ENCODE results near the gene SPAG16. TPM values are rescaled to one million over a fixed set of nuclear protein-coding genes. Genes with fewer than 3 reads are reported as not detected.

SPAG16 gene
- total RNA-seq, 1 experiment from 2014 or later, result 16.0 TPM

DNA sequence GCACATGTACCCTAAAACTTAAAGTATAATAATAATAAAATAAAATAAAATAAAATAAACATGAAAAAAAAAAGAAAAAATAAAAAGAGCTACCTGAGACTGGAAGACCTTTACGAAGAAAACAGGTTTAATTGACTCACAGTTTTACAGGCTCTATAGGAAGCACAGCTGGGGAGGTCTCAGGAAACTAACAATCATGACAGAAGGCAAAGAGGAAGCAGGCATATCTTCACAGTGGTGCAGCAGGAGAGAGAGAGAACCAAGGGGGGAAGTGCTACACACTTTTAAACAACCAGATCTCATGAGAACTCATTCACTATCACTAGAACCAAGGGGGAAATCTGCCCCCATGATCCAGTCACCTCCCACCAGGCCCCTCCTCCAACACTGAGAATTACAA is 747.3 kb downstream of the SPAG16 start:
- CTCF ChIA-PET, result no interaction called here
- no peaks in the 10 kb centered on the region for H3K27me3 Mint-ChIP-seq (ENCODE audit: low read depth)
- H3K27ac Mint-ChIP-seq, result no peak overlapping the region
- peaks cover 17% of the 10 kb centered on the region for H3K4me1 Mint-ChIP-seq
- TF ChIP-seq HMGA2 (CRISPR knock-in tag; IDR thresholded peaks at IDR 0.05) (0 out of 2 replicates have a peak, but pooled peaks have one; percentile 10), PRRX2 (CRISPR knock-in tag; IDR thresholded peaks at IDR 0.05) (no peak)
- no peaks in the 10 kb centered on the region; the same call in 1 of the 2 replicates for H3K36me3 Mint-ChIP-seq
- no peak for ATAC-seq
- DNase-seq (ENCODE audit: low spot score), result no peak
- no peak overlapping the region for H3K4me3 Mint-ChIP-seq
- peaks cover 7% of the 10 kb centered on the region; the same call in 1 of the 2 replicates for H3K9me3 Mint-ChIP-seq
- POLR2A ChIA-PET, result no interaction called here

DNA sequence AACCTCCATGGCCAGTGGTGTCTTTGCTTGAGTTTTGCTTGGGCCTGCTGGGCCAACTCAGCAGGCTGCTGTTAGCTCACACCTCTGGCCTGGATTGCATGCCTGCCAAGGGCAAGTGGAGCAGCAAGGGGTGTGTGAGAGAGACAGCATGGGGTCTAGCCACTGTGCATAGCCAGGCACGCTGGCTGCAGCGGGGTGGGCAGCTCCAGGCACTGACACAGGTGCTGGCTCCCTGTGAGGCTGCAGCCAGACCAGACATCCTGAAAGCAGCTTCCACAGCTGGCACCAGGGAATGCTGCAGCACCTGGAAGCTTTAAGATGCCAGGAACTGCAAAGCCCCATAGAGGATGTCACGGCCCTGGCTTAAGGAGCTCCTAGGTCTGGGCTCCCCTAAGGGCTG is 750.2 kb downstream of the SPAG16 start:
- ATAC-seq (peak; percentile 87), DNase-seq (ENCODE audit: low spot score) (peak; percentile 29)
- ChIA-PET CTCF (no interaction called here), POLR2A (no interaction called here)
- Mint-ChIP-seq H3K4me3 (no peak overlapping the region), H3K4me1 (peaks cover 17% of the 10 kb centered on the region), H3K36me3 (no peaks in the 10 kb centered on the region; the same call in 1 of the 2 replicates), H3K27me3 (ENCODE audit: low read depth) (no peaks in the 10 kb centered on the region), H3K27ac (no peak overlapping the region), H3K9me3 (peaks cover 7% of the 10 kb centered on the region)
- TF ChIP-seq, protein P1, sequence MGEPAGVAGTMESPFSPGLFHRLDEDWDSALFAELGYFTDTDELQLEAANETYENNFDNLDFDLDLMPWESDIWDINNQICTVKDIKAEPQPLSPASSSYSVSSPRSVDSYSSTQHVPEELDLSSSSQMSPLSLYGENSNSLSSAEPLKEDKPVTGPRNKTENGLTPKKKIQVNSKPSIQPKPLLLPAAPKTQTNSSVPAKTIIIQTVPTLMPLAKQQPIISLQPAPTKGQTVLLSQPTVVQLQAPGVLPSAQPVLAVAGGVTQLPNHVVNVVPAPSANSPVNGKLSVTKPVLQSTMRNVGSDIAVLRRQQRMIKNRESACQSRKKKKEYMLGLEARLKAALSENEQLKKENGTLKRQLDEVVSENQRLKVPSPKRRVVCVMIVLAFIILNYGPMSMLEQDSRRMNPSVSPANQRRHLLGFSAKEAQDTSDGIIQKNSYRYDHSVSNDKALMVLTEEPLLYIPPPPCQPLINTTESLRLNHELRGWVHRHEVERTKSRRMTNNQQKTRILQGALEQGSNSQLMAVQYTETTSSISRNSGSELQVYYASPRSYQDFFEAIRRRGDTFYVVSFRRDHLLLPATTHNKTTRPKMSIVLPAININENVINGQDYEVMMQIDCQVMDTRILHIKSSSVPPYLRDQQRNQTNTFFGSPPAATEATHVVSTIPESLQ (CRISPR knock-in tag; IDR thresholded peaks at IDR 0.05), result no peak
- TF ChIP-seq NFATC4 (CRISPR knock-in tag; IDR thresholded peaks at IDR 0.05) (no peak), TEAD1 (CRISPR knock-in tag; IDR thresholded peaks at IDR 0.05) (peak; percentile 15; the same call in 1 of the 2 replicates), ZNF423 (CRISPR knock-in tag; IDR thresholded peaks at IDR 0.05) (peak; percentile 99)
- TF ChIP-seq, protein P2, sequence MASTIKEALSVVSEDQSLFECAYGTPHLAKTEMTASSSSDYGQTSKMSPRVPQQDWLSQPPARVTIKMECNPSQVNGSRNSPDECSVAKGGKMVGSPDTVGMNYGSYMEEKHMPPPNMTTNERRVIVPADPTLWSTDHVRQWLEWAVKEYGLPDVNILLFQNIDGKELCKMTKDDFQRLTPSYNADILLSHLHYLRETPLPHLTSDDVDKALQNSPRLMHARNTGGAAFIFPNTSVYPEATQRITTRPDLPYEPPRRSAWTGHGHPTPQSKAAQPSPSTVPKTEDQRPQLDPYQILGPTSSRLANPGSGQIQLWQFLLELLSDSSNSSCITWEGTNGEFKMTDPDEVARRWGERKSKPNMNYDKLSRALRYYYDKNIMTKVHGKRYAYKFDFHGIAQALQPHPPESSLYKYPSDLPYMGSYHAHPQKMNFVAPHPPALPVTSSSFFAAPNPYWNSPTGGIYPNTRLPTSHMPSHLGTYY (CRISPR knock-in tag; IDR thresholded peaks at IDR 0.05), result no peak

DNA sequence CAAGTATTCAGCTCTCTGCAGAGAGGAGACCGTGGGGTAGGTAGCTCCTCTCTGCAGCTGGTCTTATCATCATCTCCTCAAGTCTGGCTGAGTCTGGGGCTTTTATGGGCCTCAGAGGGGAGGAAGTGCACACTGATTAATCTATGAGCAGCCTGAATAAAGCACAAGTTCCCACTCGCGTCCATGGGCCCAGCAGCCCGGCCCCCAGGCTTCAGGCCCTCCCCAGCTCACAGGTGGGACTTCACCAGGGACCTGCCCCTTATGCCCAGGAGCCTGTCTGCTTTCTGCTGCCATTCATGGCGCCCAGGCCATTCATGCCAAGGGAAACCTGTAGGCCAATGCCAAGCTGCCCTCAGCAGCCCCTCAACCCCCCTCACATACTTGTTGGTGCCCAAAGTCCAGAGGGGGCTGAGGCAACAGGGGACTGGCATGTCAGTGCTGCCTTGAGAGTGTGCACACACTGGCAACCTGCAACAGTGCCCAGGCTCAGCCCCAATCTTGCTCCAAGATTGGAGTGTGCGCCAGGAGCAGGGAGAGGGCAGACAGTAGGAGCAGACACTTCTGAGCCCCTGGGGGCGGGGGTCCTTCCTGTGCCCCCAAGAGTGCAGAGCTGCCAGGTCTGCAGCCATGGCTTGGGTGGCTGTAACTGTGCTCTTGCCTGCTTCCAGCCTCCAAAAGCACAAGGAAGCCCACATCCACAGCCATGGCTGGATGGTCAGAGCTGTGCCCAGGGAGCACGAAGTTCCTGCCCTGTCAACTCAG is 751.0 kb downstream of the SPAG16 start:
- no peak overlapping the region for H3K27ac Mint-ChIP-seq

DNA sequence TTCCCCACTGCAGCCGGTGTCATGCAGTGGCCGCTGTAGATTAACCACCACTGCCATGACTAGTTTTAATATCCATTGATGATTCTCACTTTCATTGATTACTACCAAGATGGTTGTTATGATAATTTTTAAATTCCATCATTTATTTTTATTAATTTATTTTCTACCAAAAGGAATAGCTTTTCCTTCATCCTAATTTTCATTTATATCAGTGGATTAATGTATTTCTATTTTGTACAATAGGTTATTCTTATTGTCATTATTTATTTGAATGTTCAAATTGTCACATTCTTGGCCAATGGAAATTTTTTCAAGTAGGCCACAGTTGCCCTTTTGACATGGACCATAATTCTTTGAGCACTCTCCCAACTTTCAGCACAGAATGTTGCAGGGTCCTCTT is 751.7 kb downstream of the SPAG16 start:
- Mint-ChIP-seq H3K9me3 (peaks cover 20% of the 10 kb centered on the region), H3K27ac (no peak overlapping the region), H3K4me3 (no peak overlapping the region), H3K27me3 (ENCODE audit: low read depth) (no peaks in the 10 kb centered on the region), H3K4me1 (peaks cover 17% of the 10 kb centered on the region), H3K36me3 (peaks cover 12% of the 10 kb centered on the region; the same call in 1 of the 2 replicates)
- DNase-seq (ENCODE audit: low spot score) (no peak), ATAC-seq (no peak)
- TF ChIP-seq ZNF317 (CRISPR knock-in tag; IDR thresholded peaks at IDR 0.05; ENCODE audit: borderline replicate concordance, low read depth), result no peak
- TF ChIP-seq JUN (CRISPR knock-in tag; IDR thresholded peaks at IDR 0.05), result no peak
- TF ChIP-seq ZNF671 (CRISPR knock-in tag; IDR thresholded peaks at IDR 0.05), result no peak
- TF ChIP-seq GABPB1 (CRISPR knock-in tag; IDR thresholded peaks at IDR 0.05), result no peak
- TF ChIP-seq ESRRA (CRISPR knock-in tag; IDR thresholded peaks at IDR 0.05; ENCODE audit: borderline replicate concordance), result no peak
- no peak for TF ChIP-seq GTF2I (CRISPR knock-in tag; conservative IDR thresholded peaks at IDR 0.05)
- TF ChIP-seq, protein P3, sequence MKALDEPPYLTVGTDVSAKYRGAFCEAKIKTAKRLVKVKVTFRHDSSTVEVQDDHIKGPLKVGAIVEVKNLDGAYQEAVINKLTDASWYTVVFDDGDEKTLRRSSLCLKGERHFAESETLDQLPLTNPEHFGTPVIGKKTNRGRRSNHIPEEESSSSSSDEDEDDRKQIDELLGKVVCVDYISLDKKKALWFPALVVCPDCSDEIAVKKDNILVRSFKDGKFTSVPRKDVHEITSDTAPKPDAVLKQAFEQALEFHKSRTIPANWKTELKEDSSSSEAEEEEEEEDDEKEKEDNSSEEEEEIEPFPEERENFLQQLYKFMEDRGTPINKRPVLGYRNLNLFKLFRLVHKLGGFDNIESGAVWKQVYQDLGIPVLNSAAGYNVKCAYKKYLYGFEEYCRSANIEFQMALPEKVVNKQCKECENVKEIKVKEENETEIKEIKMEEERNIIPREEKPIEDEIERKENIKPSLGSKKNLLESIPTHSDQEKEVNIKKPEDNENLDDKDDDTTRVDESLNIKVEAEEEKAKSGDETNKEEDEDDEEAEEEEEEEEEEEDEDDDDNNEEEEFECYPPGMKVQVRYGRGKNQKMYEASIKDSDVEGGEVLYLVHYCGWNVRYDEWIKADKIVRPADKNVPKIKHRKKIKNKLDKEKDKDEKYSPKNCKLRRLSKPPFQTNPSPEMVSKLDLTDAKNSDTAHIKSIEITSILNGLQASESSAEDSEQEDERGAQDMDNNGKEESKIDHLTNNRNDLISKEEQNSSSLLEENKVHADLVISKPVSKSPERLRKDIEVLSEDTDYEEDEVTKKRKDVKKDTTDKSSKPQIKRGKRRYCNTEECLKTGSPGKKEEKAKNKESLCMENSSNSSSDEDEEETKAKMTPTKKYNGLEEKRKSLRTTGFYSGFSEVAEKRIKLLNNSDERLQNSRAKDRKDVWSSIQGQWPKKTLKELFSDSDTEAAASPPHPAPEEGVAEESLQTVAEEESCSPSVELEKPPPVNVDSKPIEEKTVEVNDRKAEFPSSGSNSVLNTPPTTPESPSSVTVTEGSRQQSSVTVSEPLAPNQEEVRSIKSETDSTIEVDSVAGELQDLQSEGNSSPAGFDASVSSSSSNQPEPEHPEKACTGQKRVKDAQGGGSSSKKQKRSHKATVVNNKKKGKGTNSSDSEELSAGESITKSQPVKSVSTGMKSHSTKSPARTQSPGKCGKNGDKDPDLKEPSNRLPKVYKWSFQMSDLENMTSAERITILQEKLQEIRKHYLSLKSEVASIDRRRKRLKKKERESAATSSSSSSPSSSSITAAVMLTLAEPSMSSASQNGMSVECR (CRISPR knock-in tag; IDR thresholded peaks at IDR 0.05; ENCODE audit: borderline replicate concordance), result no peak
- TF ChIP-seq, protein P1 (CRISPR knock-in tag; IDR thresholded peaks at IDR 0.05), result no peak
- CTCF ChIA-PET, result no interaction called here
- POLR2A ChIA-PET, result no interaction called here

More for the DNA sequence above, 751.0 kb downstream of the SPAG16 start:
- Mint-ChIP-seq H3K27me3 (ENCODE audit: low read depth) (no peaks in the 10 kb centered on the region), H3K4me1 (peaks cover 17% of the 10 kb centered on the region), H3K36me3 (peaks cover 7% of the 10 kb centered on the region; the same call in 1 of the 2 replicates), H3K4me3 (no peak overlapping the region), H3K9me3 (peaks cover 15% of the 10 kb centered on the region)
- POLR2A ChIA-PET, result no interaction called here
- CTCF ChIA-PET, result no interaction called here
- ATAC-seq (peak; percentile 20), DNase-seq (ENCODE audit: low spot score) (no peak)
- TF ChIP-seq MYBL2 (CRISPR knock-in tag; IDR thresholded peaks at IDR 0.05), result no peak
- no peak for TF ChIP-seq SP1 (CRISPR knock-in tag; conservative IDR thresholded peaks at IDR 0.05)
